Breast epithelium (tissue), 4 donors: ENCODE measurements around the gene EDA. TPM values are rescaled to one million over a fixed set of nuclear protein-coding genes. Genes with fewer than 3 reads are reported as not detected.

Experiments used
- DNase-seq, 2 donors: peaks; one replicate each; pipeline ENCODE4 v3.0.0-alpha.2; 2019; ENCODE audit warnings: low spot score in 2 of 2
- H3K27ac ChIP-seq, 2 donors: fragments of 200-600 bp; sonication (generic) in 1 of 2; one replicate each; pipeline ENCODE4 v1.5.1; 2016 to 2019; ENCODE audit warnings: mild to moderate bottlenecking in 1 of 2
- H3K27me3 ChIP-seq, 2 donors: fragments of 200-600 bp; sonication (generic) in 1 of 2; one replicate each; pipeline versions ENCODE4 v1.5.1 to v1.6.0; 2017 to 2019; ENCODE audit warnings: control low read depth in 1 of 2, mild to moderate bottlenecking in 1 of 2
- H3K36me3 ChIP-seq: fragments of 200-600 bp; one replicate; pipeline ENCODE4 v1.5.1; 2019
- H3K4me1 ChIP-seq, 2 donors: fragments of 200-600 bp; sonication (generic); one replicate each; pipeline ENCODE4 v1.5.1; 2016 to 2019; ENCODE audit warnings: control low read depth in 1 of 2
- H3K4me3 ChIP-seq, 3 donors: fragments of 200-600 bp; sonication (generic); 1 replicate in 2 of 3; 2 replicates in 1 of 3; pipeline ENCODE4 v1.5.1; 2016 to 2019; ENCODE audit warnings: mild to moderate bottlenecking in 3 of 3, moderate library complexity in 2 of 3
- H3K9me3 ChIP-seq, 2 donors: fragments of 200-600 bp; sonication (generic) in 1 of 2; one replicate each; pipeline ENCODE4 v1.5.1; 2016 to 2019; ENCODE audit warnings: control low read depth in 1 of 2
- POLR2A ChIP-seq: fragments of 450-650 bp; IDR thresholded peaks from one replicate; pipeline ENCODE4 v1.6.1; 2016; ENCODE audit warnings: antibody characterized with exemption, mild to moderate bottlenecking, moderate library complexity
- POLR2AphosphoS5 ChIP-seq, 3 donors: sonication (generic); formaldehyde crosslinking; IDR thresholded peaks; one replicate each; pipeline ENCODE4 v1.6.1; 2017; ENCODE audit warnings: antibody characterized with exemption in 3 of 3
- intact Hi-C: fragments of 100-400 bp; cut with DNase I; formaldehyde crosslinking; loops from one replicate; pipeline ENCODE4 v1.15.1; 2023; ENCODE audit warnings: low total_unique reads
- total RNA-seq, 3 donors: library from RNA; depleted of rRNA; stranded (reverse); fragments of >200 nt; gene quantifications; one replicate each; pipeline ENCODE4 v1.1.0, GENCODE V29; 2016
- TF ChIP-seq, protein P1 (sequence below), 3 donors: fragments of 450-650 bp; IDR thresholded peaks; one replicate each; pipeline ENCODE4 v1.5.1; 2016 to 2017; ENCODE audit warnings: antibody characterized with exemption in 3 of 3, mild to moderate bottlenecking in 3 of 3, moderate library complexity in 3 of 3

EDA gene
- total RNA-seq, 3 donors from 2014 or later = 3.6 to 6.7 (median 5.0) TPM

- Histone ChIP-seq H3K9me3 (no peaks in the 10 kb centered on the region), H3K4me3 (no peak overlapping the region), H3K36me3 (no peaks in the 10 kb centered on the region), H3K4me1 (no peaks in the 10 kb centered on the region), H3K27ac (no peak overlapping the region), H3K27me3 (peaks cover 0 to 57% of the 10 kb centered on the region in 2 donors)
- DNase-seq = no peak
- TF ChIP-seq POLR2A = no peak
- no peak for TF ChIP-seq POLR2AphosphoS5 (IDR thresholded peaks at IDR 0.05)
- TF ChIP-seq, protein P1, sequence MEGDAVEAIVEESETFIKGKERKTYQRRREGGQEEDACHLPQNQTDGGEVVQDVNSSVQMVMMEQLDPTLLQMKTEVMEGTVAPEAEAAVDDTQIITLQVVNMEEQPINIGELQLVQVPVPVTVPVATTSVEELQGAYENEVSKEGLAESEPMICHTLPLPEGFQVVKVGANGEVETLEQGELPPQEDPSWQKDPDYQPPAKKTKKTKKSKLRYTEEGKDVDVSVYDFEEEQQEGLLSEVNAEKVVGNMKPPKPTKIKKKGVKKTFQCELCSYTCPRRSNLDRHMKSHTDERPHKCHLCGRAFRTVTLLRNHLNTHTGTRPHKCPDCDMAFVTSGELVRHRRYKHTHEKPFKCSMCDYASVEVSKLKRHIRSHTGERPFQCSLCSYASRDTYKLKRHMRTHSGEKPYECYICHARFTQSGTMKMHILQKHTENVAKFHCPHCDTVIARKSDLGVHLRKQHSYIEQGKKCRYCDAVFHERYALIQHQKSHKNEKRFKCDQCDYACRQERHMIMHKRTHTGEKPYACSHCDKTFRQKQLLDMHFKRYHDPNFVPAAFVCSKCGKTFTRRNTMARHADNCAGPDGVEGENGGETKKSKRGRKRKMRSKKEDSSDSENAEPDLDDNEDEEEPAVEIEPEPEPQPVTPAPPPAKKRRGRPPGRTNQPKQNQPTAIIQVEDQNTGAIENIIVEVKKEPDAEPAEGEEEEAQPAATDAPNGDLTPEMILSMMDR (IDR thresholded peaks at IDR 0.05) = no peak
- intact Hi-C loops = no loop called here
Measured at GRCh38 chrX:69605521-69605920, 10.4 kb upstream of the EDA start.

DNA sequence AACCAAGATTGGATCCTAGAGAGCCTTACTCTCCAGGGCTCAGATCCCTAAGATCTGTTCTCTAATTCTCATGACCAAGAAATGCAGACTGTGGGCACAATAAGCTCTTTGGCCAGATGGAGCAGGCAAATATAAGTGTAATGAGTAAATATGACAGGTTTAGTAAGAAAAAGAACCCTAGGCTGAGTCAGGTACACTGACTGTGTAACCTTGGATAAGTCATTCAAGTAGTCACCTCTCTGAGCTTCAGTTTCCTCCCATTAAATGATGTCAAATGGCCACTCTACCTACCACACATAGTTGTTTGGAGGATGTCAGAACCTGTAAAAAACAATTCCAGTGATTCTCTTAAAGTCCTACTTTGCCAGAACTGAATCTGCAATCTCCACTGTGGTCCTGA lies 8.3 kb upstream of the EDA start:
- Histone ChIP-seq H3K27ac (no peak overlapping the region), H3K9me3 (no peaks in the 10 kb centered on the region), H3K27me3 (peaks cover 0 to 61% of the 10 kb centered on the region in 2 donors), H3K36me3 (no peaks in the 10 kb centered on the region), H3K4me3 (no peak overlapping the region), H3K4me1 (no peaks in the 10 kb centered on the region)
- intact Hi-C loops = no loop called here
- no peak for DNase-seq
- TF ChIP-seq POLR2AphosphoS5 (IDR thresholded peaks at IDR 0.05) = no peak
- TF ChIP-seq, protein P1 (IDR thresholded peaks at IDR 0.05) = no peak
- TF ChIP-seq POLR2A = no peak

DNA sequence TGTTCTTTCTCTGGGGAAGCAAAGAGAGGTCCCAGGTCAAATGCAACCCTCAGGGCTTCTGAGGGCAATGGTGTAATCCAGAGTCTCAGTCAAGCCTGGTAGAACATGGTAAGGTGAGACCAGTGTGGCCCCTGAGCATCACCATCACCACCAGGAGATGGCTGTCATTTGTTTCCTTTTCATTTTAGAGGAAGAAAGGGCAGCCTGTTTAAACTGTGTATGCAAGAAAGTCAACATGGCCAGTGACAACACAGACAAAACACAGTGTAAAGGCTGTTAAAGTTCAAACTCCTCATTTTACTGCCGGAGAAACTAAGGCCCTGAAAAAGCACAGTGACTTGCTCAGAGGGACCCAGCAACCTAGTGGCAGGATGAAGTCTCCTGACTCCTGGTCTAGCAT lies 2.0 kb upstream of the EDA start:
- TF ChIP-seq, protein P1 (IDR thresholded peaks at IDR 0.05) = no peak
- TF ChIP-seq POLR2AphosphoS5 (IDR thresholded peaks at IDR 0.05) (no peak), POLR2A (no peak)
- Histone ChIP-seq H3K27ac (no peak overlapping the region), H3K4me3 (no peak overlapping the region), H3K27me3 (peaks cover 0 to 60% of the 10 kb centered on the region in 2 donors), H3K36me3 (no peaks in the 10 kb centered on the region), H3K4me1 (no peaks in the 10 kb centered on the region), H3K9me3 (no peaks in the 10 kb centered on the region)
- intact Hi-C loops = no loop called here
- DNase-seq = no peak

- Histone ChIP-seq H3K36me3 (no peaks in the 10 kb centered on the region), H3K9me3 (no peaks in the 10 kb centered on the region), H3K27ac (no peak overlapping the region), H3K27me3 (peaks cover 0 to 59% of the 10 kb centered on the region in 2 donors), H3K4me1 (no peaks in the 10 kb centered on the region), H3K4me3 (no peak overlapping the region)
- intact Hi-C loops = no loop called here
- TF ChIP-seq POLR2A (no peak), POLR2AphosphoS5 (IDR thresholded peaks at IDR 0.05) (no peak)
- TF ChIP-seq, protein P1 (IDR thresholded peaks at IDR 0.05) = no peak
- DNase-seq = no peak
Measured at GRCh38 chrX:69614886-69615285, 1.0 kb upstream of the EDA start.

DNA sequence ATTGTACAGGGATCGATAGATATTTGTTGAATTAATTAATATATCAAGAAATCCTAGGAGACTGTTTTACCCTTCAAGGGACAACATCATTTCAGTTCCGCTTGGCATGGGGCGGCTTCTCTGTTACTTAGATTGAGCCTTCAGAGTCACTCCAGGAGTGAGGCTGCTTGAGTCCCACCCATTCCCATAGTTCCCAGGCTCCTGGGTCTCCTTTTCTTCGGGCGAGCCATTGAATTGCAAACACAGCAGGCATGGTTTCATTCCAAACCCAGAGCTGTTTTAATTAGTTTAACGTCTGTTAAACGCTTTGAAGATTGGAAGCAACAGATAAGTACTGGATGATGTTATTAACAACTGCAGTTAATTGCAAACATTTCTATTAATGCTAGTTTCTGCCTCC lies 571 bp upstream of the EDA start:
- H3K27me3 ChIP-seq = peaks cover 0 to 59% of the 10 kb centered on the region in 2 donors
- TF ChIP-seq POLR2AphosphoS5 (IDR thresholded peaks at IDR 0.05) = no peak
- TF ChIP-seq POLR2A = no peak
- TF ChIP-seq, protein P1 (IDR thresholded peaks at IDR 0.05) = no peak
- DNase-seq = no peak
- H3K4me3 ChIP-seq = peak overlapping the region; percentile 56 to 77 (median 62)
- no peaks in the 10 kb centered on the region for H3K4me1 ChIP-seq
- H3K36me3 ChIP-seq = no peaks in the 10 kb centered on the region
- H3K27ac ChIP-seq = no peak overlapping the region
- no peaks in the 10 kb centered on the region for H3K9me3 ChIP-seq
- intact Hi-C loops = no loop called here
